ENCODE data around the gene PPFIA4. TPM values are rescaled to one million over a fixed set of nuclear protein-coding genes. Genes with fewer than 3 reads are reported as not detected.

Gene PPFIA4
- total RNA-seq, 1 experiment from 2014 or later = 10.8 TPM

GRCh38 chr1:203011582-203011981 lies 14.7 kb upstream of the PPFIA4 start:
- H3K36me3 ChIP-seq (ENCODE audit: control insufficient read depth in 1 of 2, insufficient read depth in 2 of 2, low read length in 2 of 2) = peaks cover 39 to 48% of the 10 kb centered on the region in 2 experiments
- H3K9me3 ChIP-seq (ENCODE audit: control insufficient read depth in 1 of 2, insufficient read depth in 1 of 2, low read depth in 1 of 2, low read length in 2 of 2) = no peaks in the 10 kb centered on the region
- no TSS peak for BruUV-seq (replicated peaks)
- no peaks in the 10 kb centered on the region for H3K27me3 ChIP-seq (ENCODE audit: insufficient read depth, low read length)
- no peak for ATAC-seq
- ChIA-PET RAD21 (ENCODE audit: low non-redundant PET in 1 of 2, low total read pairs in 2 of 2, uncharacterized antibody in 2 of 2, unreplicated experiment in 2 of 2) (no interaction called here), CTCF (no interaction called here), POLR2A (no interaction called here)
- intact Hi-C loops (cut with micrococcal nuclease) = no loop called here
- no peak overlapping the region for H3K4me3 ChIP-seq (replicated peaks in 1 of 2; ENCODE audit: low read depth in 1 of 2, low read length in 2 of 2)
- no peak overlapping the region for H3K9ac ChIP-seq (ENCODE audit: low read length)
- H3K4me1 ChIP-seq (ENCODE audit: control insufficient read depth in 1 of 2, insufficient read depth in 2 of 2, low read length in 2 of 2) = peaks cover 6 to 9% of the 10 kb centered on the region in 2 experiments; a peak in 2 of 4 replicates
- H3K4me2 ChIP-seq (ENCODE audit: low read length) = no peak overlapping the region
- H3K27ac ChIP-seq (ENCODE audit: low read depth, low read length) = no peak overlapping the region
- peaks cover 90% of the 10 kb centered on the region for H3K79me2 ChIP-seq (ENCODE audit: insufficient read depth, low read length)
- no peak for TF ChIP-seq JUND (IDR thresholded peaks at IDR 0.05)
- TF ChIP-seq ATF3 (IDR thresholded peaks at IDR 0.05) = no peak
- no peak for TF ChIP-seq ZBTB33 (IDR thresholded peaks at IDR 0.05; ENCODE audit: extremely low read depth, insufficient replicate concordance, low read length)
- no peak for TF ChIP-seq TCF7L2 (IDR thresholded peaks at IDR 0.05; ENCODE audit: borderline replicate concordance, extremely low read depth, insufficient read depth, insufficient read length)
- no peak for TF ChIP-seq SP1 (IDR thresholded peaks at IDR 0.05; ENCODE audit: low read depth)
- TF ChIP-seq ZNF274 (IDR thresholded peaks at IDR 0.05; ENCODE audit: low read depth, low read length) = no peak
- no peak for TF ChIP-seq CEBPB (IDR thresholded peaks at IDR 0.05; ENCODE audit: low read depth)
- TF ChIP-seq YY1 (IDR thresholded peaks at IDR 0.05; ENCODE audit: extremely low read depth, insufficient replicate concordance, low read depth, low read length) = no peak
- no peak for TF ChIP-seq POLR2A (IDR thresholded peaks at IDR 0.05; ENCODE audit: borderline replicate concordance, extremely low read depth, insufficient read depth, insufficient read length)
- no peak for TF ChIP-seq SRF (IDR thresholded peaks at IDR 0.05; ENCODE audit: low read depth)
- no peak for TF ChIP-seq SIN3A (IDR thresholded peaks at IDR 0.05; ENCODE audit: low read depth)
- no peak for TF ChIP-seq EGR1 (IDR thresholded peaks at IDR 0.05; ENCODE audit: low read depth)
- TF ChIP-seq FOSL1 (IDR thresholded peaks at IDR 0.05; ENCODE audit: low read depth) = no peak
- no peak for TF ChIP-seq ZFX (IDR thresholded peaks at IDR 0.05)
- no peak for TF ChIP-seq POLR2AphosphoS5 (IDR thresholded peaks at IDR 0.05; ENCODE audit: low read depth, low read length)
- TF ChIP-seq CTCF (IDR thresholded peaks at IDR 0.05 in 2 of 3, conservative IDR thresholded peaks at IDR 0.05 in 1 of 3; ENCODE audit: borderline replicate concordance in 1 of 3, insufficient read depth in 1 of 3, low read depth in 2 of 3, low read length in 2 of 3) = no peak
- TF ChIP-seq MAX (IDR thresholded peaks at IDR 0.05) = no peak
- TF ChIP-seq EZH2phosphoT487 (IDR thresholded peaks at IDR 0.05; ENCODE audit: borderline replicate concordance) = no peak
- no peak for TF ChIP-seq REST (IDR thresholded peaks at IDR 0.05; ENCODE audit: low read depth)
- DNase-seq (ENCODE audit: low read depth, low spot score) = no peak
- H4K20me1 ChIP-seq (ENCODE audit: insufficient read depth) = no peaks in the 10 kb centered on the region
- H2AFZ ChIP-seq (ENCODE audit: low read depth, low read length, poor library complexity, severe bottlenecking) = no peak overlapping the region
- no peaks in the 10 kb centered on the region for H3K9me2 ChIP-seq (ENCODE audit: insufficient read depth)

All from HCT116 (cell line).